Measurements from ENCODE around the gene TMUB1. TPM values are rescaled to one million over a fixed set of nuclear protein-coding genes. Genes with fewer than 3 reads are reported as not detected.

Gene TMUB1
- total and polyA plus RNA-seq, 2 donors (not counting 3 experiments of a cell fraction or from before 2014, with no cell fraction given) = 41.3 to 45.3 TPM

DNA sequence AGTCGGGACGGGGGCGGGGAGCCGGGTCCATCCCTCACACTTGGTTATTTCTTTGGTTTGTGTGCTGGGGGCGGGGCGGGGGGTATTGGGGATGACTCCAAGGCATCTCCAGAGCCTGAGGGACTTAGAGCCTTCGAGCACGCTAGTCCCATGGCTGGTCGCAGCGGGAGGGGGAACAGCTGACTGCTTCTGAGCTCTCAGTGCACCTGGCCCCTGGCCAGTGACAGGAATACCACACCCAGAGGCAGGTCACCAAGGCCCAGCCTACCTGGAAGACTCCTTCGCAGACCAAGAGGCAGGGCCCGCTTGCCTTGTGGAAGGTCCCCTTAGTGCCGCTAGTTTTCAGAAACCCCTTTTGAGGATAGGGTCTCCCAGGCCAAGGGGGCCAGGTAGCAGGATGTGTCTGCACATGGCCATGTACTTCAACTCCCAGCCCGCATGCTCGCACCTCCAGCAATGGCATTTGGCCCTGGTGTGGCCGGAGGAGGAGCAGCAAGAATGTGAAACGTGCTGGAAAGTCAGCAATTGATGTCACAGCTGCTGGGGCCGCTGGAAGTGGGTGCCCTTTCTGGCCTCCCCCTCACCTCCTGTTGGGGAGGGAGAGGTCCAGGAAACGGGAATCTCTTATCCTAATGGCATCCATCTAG lies 43.3 kb upstream of the TMUB1 start:
- no peak for FAIRE-seq
- dilution Hi-C loops (cut with MboI; ENCODE audit: extremely low pct_ligation_motif_present, low sequenced_read_pairs) = no loop called here

More for the DNA sequence above, 43.3 kb upstream of the TMUB1 start:
- intact Hi-C loops (cut with micrococcal nuclease) = no loop called here
- CTCF ChIA-PET = no interaction called here
- Histone ChIP-seq H3K4me3 (replicated peaks in 1 of 3; ENCODE audit: insufficient read depth in 1 of 3, low read depth in 1 of 3, low read length in 3 of 3) (no peak overlapping the region), H4K20me1 (replicated peaks; ENCODE audit: control insufficient read depth, extremely low read depth, insufficient read depth, low read length) (peaks cover 2% of the 10 kb centered on the region), H3K4me2 (ENCODE audit: insufficient read depth, low read length) (no peak overlapping the region), H3K9me3 (replicated peaks; ENCODE audit: control insufficient read depth, insufficient read depth, low read length) (no peaks in the 10 kb centered on the region), H3K79me2 (ENCODE audit: control insufficient read depth, insufficient read depth, low read length) (no peaks in the 10 kb centered on the region), H3K9ac (replicated peaks; ENCODE audit: extremely low read depth, insufficient read depth, low read length) (no peak overlapping the region), H3K9me1 (replicated peaks; ENCODE audit: control insufficient read depth, extremely low read depth, insufficient read depth, low read length) (no peaks in the 10 kb centered on the region), H3K36me3 (ENCODE audit: control insufficient read depth in 2 of 2, extremely low read depth in 1 of 2, insufficient read depth in 2 of 2, low read length in 2 of 2) (peaks cover 4 to 53% of the 10 kb centered on the region in 2 experiments), H3K4me1 (ENCODE audit: control insufficient read depth, extremely low read depth, insufficient read depth, low read length) (no peaks in the 10 kb centered on the region), H2AFZ (ENCODE audit: low read depth, low read length) (no peak overlapping the region), H3K27ac (ENCODE audit: insufficient read depth, low read depth, low read length) (no peak overlapping the region), H3K27me3 (ENCODE audit: control insufficient read depth in 2 of 2, insufficient read depth in 2 of 2, low read length in 2 of 2) (no peaks in the 10 kb centered on the region)
- POLR2A ChIA-PET = no interaction called here
- TF ChIP-seq JUN (IDR thresholded peaks at IDR 0.05; ENCODE audit: borderline replicate concordance, insufficient read depth, insufficient read length, low read depth) (no peak), MYC (IDR thresholded peaks at IDR 0.05; ENCODE audit: low read depth, low read length) (no peak), GATA2 (IDR thresholded peaks at IDR 0.05; ENCODE audit: insufficient read depth, insufficient read length, low read depth, low read length) (no peak), FOS (IDR thresholded peaks at IDR 0.05; ENCODE audit: borderline replicate concordance, insufficient read depth, low read length) (no peak), POLR2A (IDR thresholded peaks at IDR 0.05; ENCODE audit: low read depth, low read length) (no peak), EZH2 (IDR thresholded peaks at IDR 0.05; ENCODE audit: borderline replicate concordance, low read depth, low read length, severe bottlenecking) (no peak), POLR2AphosphoS5 (IDR thresholded peaks at IDR 0.05; ENCODE audit: insufficient read depth, low read depth, low read length) (no peak)
- TF ChIP-seq, protein P1, sequence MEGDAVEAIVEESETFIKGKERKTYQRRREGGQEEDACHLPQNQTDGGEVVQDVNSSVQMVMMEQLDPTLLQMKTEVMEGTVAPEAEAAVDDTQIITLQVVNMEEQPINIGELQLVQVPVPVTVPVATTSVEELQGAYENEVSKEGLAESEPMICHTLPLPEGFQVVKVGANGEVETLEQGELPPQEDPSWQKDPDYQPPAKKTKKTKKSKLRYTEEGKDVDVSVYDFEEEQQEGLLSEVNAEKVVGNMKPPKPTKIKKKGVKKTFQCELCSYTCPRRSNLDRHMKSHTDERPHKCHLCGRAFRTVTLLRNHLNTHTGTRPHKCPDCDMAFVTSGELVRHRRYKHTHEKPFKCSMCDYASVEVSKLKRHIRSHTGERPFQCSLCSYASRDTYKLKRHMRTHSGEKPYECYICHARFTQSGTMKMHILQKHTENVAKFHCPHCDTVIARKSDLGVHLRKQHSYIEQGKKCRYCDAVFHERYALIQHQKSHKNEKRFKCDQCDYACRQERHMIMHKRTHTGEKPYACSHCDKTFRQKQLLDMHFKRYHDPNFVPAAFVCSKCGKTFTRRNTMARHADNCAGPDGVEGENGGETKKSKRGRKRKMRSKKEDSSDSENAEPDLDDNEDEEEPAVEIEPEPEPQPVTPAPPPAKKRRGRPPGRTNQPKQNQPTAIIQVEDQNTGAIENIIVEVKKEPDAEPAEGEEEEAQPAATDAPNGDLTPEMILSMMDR (IDR thresholded peaks at IDR 0.05; ENCODE audit: extremely low read depth in 1 of 2, insufficient read depth in 1 of 2, low read depth in 1 of 2, low read length in 2 of 2) = no peak
- TF ChIP-seq, protein P2, sequence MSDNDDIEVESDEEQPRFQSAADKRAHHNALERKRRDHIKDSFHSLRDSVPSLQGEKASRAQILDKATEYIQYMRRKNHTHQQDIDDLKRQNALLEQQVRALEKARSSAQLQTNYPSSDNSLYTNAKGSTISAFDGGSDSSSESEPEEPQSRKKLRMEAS (IDR thresholded peaks at IDR 0.05; ENCODE audit: insufficient read depth, insufficient read length) = no peak
- BruUV-seq (replicated peaks) = no TSS peak
- DNase-seq (ENCODE audit: low read depth, low spot score) = no peak

Measured in endothelial cell of umbilical vein (primary cell).